GM08714 (cell line): Measurements from ENCODE around the gene S100P.

ENCODE experiments used
- H3K4me3 ChIP-seq: fragments of 200-500 bp; sonication (Bioruptor generic); 2 replicates; pipeline ENCODE4 v1.5.1; 2014; ENCODE audit warnings: mild to moderate bottlenecking, low read length, inconsistent platforms
- ZNF274 ChIP-seq: IDR thresholded peaks from 2 replicates; pipeline ENCODE4 v1.6.1; 2012; ENCODE audit warnings: mild to moderate bottlenecking, low read depth, low read length

S100P gene

GRCh38 chr4:6731780-6732179, 38.1 kb downstream of the S100P start:
- TF ChIP-seq ZNF274: no peak
- H3K4me3 ChIP-seq: no peak overlapping the region

- H3K4me3 ChIP-seq: no peak overlapping the region
- TF ChIP-seq ZNF274: no peak
Observed at GRCh38 chr4:6732441-6733357, 39.0 kb downstream of the S100P start.

- no peak for TF ChIP-seq ZNF274
Observed at GRCh38 chr4:6733358-6734164, 39.9 kb downstream of the S100P start.

GRCh38 chr4:6734165-6734786, 40.6 kb downstream of the S100P start:
- no peak for TF ChIP-seq ZNF274
- H3K4me3 ChIP-seq: no peak overlapping the region

More at GRCh38 chr4:6733358-6734164, 39.9 kb downstream of the S100P start:
- H3K4me3 ChIP-seq: no peak overlapping the region

- TF ChIP-seq ZNF274: no peak
Observed at GRCh38 chr4:6739920-6740319, 46.2 kb downstream of the S100P start.

GRCh38 chr4:6740347-6740746, 46.7 kb downstream of the S100P start:
- H3K4me3 ChIP-seq: no peak overlapping the region
- TF ChIP-seq ZNF274: no peak

More at GRCh38 chr4:6739920-6740319, 46.2 kb downstream of the S100P start:
- no peak overlapping the region for H3K4me3 ChIP-seq

- no peak for TF ChIP-seq ZNF274
- no peak overlapping the region for H3K4me3 ChIP-seq
Observed at GRCh38 chr4:6742507-6742906, 48.8 kb downstream of the S100P start.

GRCh38 chr4:6742989-6743388, 49.3 kb downstream of the S100P start:
- no peak overlapping the region for H3K4me3 ChIP-seq
- no peak for TF ChIP-seq ZNF274
